DMS79 treated with DMSO at 0.1 percent for 48 hours (cell line): ENCODE data around the gene SMS.

Source experiments
- DNase-seq: peaks from one replicate; lab custom pipeline; 2025; lab: John Stamatoyannopoulos, UW

The SMS gene

DNA sequence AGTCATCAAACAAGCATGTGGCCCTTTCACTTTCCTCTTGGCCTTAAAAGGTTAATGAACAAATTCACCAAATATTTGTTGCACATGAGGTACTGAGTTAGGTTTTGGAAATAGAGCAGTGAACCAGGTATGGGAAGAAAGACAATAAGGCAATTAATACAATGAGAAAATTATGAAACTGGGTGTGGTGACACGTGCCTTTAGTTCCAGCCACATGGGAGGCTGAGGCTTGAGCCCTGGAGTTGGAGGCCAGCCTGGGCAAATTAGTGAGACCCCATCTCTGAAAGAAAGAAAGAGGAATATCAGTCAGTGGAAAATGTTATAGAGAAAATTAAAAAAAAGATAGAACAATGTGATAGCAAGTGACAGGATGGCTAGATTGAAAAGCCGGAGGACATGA is 99.7 kb downstream of the SMS start:
- DNase-seq = no peak

DNA sequence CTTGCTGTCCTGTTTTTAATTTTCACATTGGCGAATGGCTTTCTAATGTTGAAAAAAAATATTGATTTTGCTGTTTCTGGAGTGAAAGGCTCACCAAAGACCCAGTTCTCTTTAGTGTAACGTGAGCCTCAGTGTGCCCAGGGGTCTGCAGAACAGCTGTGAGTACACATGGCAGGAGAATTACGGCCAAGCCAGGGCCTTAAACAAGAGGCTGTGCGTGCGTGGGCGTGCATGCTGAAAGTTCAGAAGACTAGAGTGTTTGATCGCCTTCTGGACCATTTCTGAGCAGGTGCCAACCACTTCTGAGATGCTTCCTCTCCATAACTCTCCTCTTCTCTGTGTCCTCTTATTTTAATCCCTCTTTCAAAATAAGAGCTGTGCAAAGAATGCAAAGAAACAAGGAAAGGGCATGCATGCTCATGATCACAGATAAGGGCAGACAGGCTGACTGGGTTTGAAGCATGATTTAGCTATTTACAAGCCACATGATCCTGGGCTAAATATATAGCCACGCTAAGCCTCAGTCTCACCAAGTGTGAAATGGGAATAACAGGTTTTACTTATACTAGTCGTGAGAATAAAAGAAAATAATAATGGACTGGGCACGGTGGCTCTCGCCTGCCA is 101.5 kb downstream of the SMS start:
- DNase-seq = peak; percentile 14

DNA sequence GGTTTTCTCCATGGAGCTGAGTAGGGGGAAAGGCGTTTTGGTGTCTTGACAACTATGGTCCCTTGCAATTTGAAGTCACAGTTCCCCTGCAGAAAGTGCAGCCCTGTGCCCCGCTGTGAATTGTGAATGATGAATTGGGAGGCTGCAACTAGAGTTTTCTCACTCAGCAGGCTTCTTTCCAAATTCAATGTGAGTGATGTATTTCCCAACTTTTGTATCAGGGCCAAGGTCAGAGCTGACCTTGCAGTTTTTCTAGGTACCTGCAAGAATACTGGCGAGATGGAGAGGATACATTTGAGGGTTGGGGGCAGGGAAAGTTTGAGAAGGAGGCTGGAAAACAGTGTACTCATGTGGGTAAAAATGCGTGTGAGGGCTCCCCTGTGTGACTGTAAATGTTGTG is 103.4 kb downstream of the SMS start:
- DNase-seq = no peak
